Measurements from ENCODE around the gene C11orf16.
"Not testable (repeated sequence)": the region's sequence is repeated elsewhere in the genome, so short reads cannot be mapped to it uniquely, and the experiment has no call there.

Gene C11orf16, protein sequence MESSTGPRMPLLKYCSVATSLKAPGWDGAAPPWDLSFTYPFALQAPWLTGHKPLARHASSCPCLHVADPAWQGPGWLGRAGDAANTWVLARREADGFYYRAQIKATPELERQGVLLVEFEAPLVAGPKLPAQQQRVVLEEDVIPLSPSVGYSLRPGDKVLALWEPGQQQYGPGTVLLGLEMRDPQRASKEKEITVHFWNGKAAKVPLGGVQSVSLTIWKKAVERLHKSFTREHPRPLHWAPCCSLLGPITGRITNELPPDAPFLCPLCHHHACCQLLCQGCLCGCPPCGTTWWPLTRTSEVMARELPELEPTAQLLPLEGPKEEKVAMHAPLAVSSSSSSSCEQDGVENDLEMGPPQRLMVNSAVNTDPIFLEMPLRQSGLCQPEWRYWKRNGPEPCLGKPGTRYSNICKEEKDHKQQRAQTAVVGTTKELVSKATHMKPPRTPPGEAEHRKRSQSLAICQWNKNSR

DNA sequence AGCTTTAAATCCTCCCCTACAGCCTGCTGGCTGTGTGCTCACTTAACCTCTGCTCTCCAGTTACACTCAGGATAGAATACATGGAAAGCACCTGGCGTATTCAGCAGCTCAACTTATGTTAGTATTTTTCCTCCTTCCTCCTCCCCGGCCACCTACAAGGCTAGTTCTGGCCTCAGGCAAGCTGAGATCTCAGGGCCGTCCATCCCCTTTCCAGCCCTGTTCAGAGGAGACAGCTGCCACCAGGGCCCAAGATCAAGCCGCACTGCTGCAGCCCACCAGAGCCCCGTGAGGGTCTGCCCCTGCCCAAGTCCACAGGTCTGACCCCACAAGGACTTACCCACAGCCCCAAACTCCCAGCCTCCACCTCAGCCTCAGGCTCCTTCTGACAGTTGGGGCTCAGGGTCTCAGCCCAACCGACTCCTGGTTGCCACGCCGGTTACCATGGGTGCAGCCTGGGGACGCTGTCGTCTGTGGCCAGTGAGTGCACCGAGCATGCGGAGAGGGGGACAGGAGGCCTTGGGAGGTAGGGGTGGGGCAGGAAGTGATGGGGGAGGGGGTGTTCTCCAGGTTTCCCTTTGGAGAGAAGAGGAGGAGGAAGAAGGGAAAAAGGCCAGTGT lies at the start of gene C11orf16:
Gene C11orf16, minus strand, starts transcription at position 384 of the 617 bp plus-strand sequence. CDS start 639 bp downstream, outside the sequence.
- no peak for DNase-seq

DNA sequence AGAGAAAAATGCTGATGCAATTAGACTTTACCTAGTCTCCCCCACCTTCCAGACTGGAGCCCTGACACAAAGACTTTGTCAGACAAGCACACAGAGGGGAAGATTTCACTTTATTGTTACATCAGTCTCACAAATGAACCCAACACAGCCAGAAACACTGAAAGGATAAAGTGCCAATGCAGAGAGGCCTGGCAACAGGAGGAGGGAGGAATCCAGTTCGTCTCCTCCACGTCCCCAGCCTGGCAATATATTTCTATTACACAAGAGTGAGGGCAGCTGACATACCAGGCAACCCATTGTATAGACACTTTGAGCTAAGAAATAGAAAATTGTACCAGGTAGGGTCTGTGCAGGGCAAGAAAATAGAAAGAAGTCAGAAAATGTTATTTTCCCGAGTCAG lies 47.7 kb upstream of the C11orf16 start:
- no peak for DNase-seq

DNA sequence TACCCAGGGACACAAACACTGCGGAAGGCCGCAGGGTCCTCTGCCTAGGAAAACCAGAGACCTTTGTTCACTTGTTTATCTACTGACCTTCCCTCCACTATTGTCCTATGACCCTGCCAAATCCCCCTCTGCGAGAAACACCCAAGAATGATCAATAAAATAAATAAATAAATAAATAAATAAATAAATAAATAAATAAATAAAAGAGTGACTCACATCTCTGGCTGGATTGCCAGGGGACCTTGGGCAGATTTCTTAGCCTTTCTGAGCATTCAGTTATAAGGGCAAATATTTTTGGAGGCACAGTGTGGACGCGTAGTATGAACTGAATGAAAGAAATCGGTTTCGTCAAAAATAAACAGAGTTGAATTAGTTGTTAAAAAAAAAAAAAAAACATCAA lies 46.6 kb upstream of the C11orf16 start:
- not testable (repeated sequence) for DNase-seq

DNA sequence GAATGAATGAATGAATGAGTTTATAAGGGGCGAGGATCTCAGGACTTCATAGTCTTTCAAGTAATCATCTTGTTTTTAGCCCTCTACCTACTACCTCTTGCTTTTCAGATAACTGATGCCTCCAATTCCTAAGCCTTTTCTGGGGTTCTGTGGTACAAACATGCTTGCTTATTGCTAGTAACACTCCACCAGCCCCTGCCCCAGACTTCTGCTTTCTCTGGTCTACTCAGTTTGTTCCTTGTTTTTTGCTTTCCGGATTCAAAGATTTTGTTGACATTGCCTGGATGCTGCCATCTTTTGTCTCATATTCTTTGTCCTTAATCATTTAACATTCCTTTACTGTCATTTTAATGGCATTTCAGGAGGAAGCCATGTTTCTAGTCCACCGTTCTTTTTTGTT lies 40.4 kb upstream of the C11orf16 start:
- no peak for DNase-seq

DNA sequence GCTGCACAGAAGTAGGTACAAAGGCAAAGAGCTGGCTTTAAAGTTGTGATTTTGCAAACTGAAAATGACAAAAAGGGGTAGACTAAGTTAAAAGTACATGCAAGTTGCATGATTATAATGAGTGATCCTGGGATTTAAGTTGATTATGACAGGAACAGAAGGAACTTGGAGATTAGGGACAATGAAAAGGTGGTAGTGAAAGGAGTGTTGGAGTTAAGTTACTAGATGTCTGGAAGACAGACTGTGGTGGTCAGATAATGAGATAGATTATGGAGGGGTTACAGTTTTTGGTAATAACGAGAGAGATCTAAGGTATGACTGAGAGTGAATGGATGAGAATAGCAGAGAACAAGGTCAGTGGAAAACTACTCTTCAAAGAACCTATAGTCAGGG lies 39.2 kb upstream of the C11orf16 start:
- no peak for DNase-seq

DNA sequence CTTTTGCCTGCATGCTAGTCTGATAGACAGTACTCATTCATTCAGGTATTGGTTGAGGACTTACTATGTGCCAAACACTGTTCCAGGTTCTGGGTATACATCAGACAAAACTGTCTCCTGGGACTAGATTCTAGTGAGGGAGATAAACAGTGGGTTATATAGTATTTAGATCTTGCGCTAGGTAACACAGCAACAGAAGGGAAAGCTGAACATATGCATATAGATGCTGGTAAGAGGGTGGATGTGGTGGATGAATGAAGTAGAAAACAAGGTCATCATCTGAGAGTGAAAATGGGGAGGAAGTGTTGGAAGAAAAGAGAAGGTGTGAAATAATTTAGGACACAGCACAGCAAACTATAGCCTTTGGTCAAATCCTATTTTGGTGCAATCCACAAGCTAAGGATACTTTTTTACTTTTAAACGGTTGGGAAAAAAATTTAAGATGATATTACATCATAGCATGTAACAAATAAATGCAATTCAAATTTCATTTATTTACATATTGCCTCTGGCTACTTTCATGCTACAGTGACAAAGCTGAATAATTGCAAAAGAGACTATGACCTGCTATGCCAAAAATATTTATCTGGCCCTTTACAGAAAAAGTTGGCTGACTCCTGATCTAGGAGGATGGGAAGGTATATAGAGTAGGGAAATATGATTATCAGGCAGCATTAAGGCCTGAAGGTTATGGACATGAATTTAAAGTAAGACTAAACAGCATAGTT lies 38.6 kb upstream of the C11orf16 start:
- DNase-seq: no peak

DNA sequence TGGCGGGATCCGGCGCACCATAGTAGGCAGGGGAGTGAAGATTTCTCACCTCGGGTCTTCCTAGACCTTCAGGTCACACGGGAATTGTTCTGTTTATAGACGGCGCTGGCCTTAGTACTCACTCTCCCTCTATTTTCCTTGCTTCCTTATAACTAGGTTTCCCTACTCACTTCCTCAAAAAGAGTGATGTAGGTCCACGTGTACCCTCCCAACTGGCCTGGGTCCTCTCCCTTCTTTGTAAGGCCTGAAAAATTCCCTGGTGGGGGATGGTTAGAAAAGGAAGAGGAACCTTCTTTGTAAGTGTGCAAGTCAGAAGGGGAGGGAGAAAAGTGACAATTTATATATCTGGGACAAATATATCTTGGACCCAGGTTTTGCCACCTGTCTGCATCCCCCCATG lies 34.4 kb upstream of the C11orf16 start:
- DNase-seq: no peak

DNA sequence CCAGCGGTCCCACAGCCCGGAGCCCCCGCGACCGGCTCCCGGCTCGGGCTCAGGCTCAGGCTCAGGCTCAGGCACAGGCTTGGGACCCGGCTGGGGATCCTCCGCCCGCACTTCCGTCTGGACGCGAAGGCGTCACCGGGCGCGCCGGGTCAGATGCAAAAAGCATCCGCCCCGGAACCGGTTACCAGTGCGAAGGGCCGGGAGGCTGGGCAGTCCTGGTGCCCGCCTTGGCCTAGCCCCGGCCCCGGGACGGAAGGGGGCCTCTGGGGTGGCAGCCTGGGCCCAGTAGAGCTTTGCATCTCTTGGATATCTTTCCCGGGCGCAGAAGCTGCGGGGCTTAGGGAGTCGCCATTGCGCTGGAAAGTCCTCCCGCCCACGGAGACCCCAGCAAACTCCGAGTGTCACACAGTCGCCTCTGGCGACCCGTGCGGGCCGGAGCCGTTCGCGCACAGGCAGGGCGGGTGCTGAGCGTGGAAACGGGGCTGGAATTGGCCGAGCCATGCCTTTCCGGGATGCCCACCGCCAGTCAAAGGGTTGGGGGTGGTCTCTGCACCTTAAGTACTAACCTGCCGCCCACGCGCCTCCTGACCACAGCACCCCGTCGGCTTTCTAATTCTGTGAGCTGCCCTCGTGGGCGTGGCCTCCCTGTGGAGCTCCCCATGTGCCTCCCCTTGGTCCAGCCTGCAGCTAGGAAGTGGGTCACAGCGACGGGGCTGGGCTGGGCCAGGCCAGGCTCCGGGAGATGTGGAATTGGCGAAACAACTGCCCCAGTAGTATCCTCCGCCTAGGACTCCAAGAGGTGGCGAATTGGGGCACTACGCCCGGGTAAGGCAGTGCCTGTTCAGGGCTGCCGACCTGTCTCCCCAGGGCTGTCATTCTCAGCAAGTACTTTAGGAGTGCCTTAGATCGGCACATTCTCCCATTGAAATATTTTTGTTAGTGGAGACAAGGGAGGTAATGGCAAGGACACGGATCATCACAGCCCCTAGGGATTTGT lies 31.9 kb upstream of the C11orf16 start, which contains the start of gene TMEM9B:
Gene TMEM9B, minus strand, starts transcription at position 119 of the 997 bp plus-strand sequence. CDS start 129 bp downstream, outside the sequence.
- peak; percentile 49 to 89 (median 71) for DNase-seq

DNA sequence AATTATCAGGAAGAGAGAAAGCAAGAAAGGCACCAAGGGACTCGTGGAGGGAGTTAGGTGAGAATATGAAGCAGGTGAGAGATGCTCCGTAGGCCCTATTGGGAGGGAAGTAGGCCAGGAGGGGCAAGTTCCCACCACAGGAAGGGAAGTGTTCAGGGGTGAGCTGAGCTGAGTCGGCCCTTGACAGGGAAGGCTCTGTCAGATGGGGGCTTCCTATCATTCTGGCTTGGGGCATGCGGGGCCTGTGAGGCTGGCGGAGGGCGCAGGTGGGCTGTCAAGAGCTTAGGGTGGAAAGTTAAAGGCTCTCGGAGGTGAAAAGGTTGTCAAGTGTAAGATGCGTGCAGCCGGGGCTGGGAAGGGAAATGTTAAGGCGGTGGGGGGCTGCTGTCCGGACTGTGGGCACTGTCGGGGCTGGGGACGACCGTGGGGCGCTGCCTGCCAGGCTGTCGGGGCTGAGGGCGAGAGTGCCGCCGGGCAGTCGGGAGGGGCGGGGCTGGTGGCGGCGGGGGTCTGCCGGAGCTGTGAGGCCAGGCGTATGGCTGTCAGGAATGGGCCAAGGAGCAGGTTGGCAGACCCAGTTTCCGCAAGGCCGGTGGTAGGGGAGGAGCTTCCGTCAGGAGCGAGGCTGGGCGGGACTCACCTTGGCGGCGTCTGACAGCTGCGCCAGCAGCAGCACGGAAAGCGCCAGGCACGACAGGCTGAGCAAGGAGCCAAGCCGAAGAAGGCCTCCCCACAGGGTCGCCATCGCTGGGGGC lies 31.0 kb upstream of the C11orf16 start:
- peak; percentile 57 to 89 (median 71) for DNase-seq

DNA sequence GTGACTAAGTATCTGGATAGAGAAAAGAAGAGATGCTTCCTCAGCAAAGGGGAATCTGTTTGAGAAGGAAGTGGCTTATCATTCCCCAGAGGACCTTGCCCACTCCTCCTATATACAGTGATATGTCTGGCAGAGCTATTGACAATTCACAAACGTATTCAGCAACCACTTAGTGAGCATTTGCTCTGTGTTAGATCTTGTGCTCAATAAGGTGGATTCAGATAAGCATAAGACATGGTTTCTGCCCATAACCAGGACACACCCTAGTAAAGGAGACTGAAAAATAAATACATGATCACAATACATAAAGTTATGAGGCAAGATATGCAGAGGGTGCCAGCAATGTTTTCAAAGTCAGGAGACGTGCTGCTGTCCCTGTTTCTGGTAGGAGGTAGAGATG lies 30.1 kb upstream of the C11orf16 start:
- DNase-seq: peak in 1 of 6 experiments; percentile 14

DNA sequence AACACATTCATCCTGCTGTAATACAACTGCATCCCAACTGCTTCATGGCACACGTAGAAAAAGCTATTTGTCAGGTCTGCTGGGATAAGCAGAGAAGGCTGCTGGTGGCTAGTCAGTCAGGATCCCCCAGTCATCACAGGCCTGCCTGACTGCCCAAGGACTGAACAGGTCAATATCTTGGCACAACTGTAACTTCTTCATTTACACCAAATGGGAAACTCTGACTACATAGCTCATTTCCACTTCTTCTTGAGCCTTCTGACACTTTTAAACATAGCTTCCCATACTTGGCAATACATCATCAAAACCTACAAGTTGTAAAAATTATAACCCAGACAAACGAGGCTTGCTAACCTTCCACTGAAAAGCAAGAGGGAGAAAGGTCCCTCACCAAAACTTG lies 28.7 kb upstream of the C11orf16 start:
- DNase-seq: no peak

DNA sequence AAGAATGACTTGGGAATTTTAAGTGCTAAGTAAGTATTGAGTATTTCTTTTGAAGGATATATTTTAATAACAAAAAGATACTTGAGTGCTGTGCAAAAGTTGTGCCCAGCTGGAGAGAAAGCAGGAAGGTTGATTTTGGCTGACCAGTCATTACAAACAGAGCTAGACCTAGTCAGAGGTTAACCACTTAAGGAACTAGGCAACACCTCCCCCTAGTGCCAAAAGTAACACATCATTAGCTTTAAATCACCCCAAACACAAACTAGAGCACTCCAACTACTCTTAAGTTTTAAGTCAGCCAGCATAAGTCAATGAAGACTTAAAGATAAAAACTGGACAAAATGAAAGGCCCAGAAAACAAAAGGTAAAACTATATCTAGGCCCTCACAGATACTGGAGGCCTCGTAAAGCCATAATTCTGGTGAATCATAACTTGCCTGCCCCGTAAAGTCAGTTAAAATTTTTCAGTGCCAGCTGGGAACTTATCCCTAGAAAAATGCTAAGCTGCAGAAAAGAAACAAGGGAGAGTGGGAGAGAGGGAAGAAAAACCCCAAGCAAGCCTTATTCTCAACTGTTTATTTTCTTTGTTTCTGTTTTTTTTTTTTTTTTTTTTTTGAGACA lies 26.9 kb upstream of the C11orf16 start:
- DNase-seq: peak in 3 of 6 experiments; percentile 3 to 27 (median 22)

DNA sequence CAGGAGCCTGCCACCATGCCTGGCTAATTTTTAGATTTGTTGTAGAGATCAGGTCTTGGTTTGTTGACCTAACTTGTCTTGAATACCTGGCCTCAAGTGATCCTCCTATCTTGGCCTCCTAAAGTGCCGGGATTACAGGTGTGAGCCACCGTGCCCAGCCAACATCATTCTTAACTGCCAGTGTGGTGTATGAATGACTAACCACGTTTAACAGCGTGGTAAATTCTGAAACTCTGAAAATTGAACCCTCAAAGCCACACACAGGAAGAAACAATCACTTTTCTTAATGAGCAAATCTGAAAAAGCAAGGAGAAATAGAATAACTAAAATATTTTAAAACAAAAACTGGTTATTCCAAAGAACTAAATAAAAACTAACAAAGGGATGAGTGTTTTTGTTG lies 24.1 kb upstream of the C11orf16 start:
- DNase-seq: no peak

DNA sequence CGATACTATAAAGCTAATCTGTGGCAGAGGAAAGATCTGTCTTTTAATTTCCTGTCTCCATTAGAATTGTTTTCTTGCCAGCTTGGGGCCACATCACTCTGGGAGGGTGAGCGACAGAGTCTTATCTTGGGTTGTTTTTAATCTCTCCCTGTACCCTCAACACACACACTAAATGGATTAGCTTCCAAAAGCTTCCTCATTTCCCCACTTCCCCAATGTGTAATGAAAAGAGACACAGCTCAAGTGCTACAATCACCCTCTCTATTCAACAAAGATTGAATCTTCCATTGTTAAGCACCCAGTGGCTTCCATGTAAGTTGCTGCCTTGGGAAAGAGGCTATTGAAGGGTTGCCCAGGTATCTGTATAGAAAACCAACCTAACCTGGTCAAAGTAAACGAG lies 16.1 kb upstream of the C11orf16 start:
- no peak for DNase-seq

DNA sequence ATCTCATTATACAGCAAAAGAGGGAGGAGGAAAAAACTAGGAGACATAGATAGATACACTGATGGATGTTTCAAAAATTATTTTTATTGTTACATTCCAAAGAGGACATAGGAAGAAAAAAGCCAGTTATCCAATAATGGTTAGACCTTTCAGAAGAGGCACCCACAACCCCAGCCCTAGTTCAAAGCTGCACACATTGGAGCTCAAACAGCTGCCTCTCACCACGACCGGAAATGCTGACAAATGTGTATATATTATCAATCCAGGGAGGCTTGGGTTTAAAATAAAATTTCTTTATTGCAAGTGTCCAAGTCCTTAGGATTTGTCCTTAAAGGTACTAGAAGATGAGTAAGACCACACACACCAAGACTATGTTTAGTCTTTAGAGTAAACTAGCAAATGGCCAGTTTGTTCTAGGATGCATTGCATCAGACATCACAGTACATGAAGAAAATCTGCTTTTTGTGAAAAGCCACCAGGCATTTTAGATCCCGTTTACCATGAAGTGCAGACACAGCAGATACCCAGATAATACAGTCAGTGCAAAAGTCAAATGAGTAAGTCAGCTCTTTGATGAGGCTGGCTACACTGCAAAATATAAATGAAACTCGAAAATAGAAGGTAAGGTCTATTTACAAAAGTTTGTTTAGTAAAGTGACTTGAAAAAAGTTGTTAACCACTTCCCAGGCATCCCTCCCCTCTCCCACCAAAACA lies 14.6 kb upstream of the C11orf16 start:
- no peak for DNase-seq

DNA sequence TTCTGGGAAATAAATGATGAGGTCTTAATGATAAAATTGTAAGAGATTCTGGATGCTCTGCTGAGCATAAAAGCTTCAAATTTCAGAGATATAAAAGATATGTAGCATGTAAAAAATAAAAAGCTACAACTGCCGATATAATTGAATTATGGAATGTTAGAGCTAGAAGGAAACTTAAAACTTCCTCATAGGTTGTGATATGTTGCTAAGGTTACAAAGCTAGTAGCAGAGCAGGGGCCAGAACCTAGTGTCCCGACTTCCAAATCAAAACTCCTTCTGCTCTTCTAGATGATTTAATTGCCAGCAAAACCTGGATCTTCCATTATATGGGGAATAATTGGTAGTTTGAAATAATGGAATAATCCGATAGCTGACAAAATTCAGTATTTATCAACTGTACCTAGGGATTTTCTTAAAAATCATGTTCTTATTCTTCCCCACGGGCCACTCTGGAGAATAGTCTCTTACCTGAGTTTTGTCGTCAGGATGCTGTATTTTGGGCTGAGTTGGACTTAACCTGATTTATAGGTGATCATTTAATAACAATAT lies 9.8 kb upstream of the C11orf16 start, which contains the start of gene ASCL3:
Gene ASCL3, minus strand, starts transcription at position 499 of the 549 bp plus-strand sequence. CDS start 4,855 bp downstream, outside the sequence.
- DNase-seq: no peak

DNA sequence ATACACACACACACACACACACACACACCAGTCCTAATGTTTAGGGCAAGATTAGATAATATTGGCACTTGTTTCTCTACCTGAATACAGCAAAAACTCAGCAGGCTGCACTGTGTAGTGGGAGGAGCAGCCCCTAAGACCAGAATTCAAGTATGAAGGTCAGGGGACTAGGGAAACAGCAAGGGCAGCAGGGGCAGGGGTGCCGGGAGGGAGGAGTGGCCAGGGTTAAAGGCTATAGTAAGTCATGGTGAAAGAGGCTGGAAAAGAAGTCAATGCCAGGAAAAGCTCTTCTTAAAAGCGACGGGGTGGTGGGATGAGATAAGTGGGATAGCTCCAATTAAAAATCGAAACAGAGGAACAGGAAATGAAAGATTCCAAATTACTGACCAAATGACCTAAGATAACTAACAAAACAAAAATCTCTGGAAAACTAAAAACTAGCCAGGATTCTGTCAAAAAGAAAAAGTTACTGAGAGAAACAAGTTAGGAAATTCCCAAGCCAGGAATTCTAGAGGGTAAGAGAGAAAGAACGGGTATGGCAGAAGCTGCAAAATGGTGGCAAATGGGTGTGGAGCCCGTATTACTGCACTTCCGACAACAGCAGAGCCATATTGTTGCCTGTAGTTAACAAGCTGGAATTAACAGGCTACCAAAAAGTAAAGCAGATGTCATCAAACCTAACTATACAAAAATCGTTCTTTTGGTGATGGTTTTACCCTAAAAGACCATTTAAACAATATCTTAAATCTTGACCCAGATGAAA lies 8.8 kb upstream of the C11orf16 start:
- DNase-seq: no peak

DNA sequence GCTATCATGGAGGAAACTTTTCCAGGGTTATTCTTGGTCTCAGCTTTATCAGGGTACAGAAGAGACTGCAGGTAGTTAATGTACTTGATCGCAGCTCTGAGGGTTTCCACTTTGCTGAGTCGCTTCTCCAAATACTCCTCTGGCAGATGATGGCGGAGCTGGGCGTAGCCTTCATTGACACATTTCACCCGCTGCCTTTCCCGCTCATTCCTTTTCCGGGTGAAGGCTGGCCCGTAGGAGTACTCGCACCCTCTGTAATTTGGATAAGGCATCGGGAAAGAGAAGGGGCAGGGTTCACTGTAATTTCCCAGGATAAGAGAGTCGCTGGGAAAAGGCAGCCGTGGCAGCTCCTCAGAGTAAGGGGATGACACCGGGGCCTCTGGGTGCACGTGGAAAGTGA lies 4.9 kb upstream of the C11orf16 start:
- no peak for DNase-seq

DNA sequence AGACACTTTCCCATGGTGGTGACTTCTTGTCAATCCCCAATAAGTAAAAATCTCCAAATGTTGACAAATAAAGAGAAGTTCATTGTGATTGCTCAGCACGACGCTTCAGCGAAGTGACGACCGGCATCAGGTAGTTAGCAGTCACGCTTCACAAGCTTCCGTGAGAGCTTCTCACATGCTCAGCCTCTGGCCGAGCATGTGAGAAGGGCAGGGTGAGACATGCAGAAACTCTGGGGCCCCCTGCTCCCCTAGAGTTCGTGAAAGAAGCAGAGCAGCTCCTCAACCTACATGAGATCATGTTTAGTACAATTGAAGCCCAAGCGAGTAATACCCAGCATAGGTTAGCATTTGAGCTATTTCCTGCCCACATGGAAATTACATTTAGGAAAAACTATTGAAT lies 4.4 kb upstream of the C11orf16 start:
- no peak for DNase-seq
